Caki2 (cell line): ENCODE data around the gene SLC18A2. TPM values are rescaled to one million over a fixed set of nuclear protein-coding genes. Genes with fewer than 3 reads are reported as not detected.
"Not testable (repeated sequence)": the region's sequence is repeated elsewhere in the genome, so short reads cannot be mapped to it uniquely, and the experiment has no call there.

ENCODE experiments used
- DNase-seq: peaks from one replicate; pipeline ENCODE4 v3.0.0-alpha.2; 2015; ENCODE audit warnings: low read depth
- in situ Hi-C: cut with HindIII; loops from 2 replicates; pipeline ENCODE4 v1.10.0; 2016; ENCODE audit warnings: low sequenced_read_pairs, low pct_unique_long_range_greater_than_20kb, mixed read lengths
- total RNA-seq: library from RNA; depleted of rRNA; stranded (reverse); fragments of >200 nt; shearing (Covaris generic); gene quantifications from 2 replicates; pipeline ENCODE4 v1.2.3, GENCODE V29; 2014; ENCODE audit warnings: low replicate concordance

Gene SLC18A2
- total RNA-seq, 1 experiment from 2014 or later = not detected

GRCh38 chr10:117226813-117227451, 14.0 kb upstream of the SLC18A2 start:
- in situ Hi-C loops = no loop called here

DNA sequence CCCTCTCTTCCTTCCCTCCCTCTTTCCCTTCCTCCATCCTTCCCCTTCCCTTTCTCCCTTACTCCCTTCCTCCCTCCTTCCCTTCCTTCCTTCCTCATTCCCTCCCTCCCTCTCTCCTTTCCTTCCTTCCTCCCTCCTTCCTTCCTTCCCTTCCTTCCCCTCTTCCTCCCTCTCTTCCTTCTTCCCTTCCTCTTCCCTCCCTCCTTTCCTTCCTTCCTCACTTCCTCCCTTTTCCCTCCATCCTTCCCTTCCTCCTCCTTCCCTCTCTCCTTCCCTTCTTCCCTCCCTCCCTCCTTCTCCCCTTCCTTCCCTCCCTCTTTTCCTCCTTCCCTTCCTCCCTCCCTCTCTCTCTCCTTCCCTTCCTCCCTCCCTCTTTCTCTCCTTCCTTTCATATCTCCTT, 12.7 kb upstream of the SLC18A2 start:
- in situ Hi-C loops = no loop called here
- no peak for DNase-seq

More at GRCh38 chr10:117226813-117227451, 14.0 kb upstream of the SLC18A2 start:
- no peak for DNase-seq

DNA sequence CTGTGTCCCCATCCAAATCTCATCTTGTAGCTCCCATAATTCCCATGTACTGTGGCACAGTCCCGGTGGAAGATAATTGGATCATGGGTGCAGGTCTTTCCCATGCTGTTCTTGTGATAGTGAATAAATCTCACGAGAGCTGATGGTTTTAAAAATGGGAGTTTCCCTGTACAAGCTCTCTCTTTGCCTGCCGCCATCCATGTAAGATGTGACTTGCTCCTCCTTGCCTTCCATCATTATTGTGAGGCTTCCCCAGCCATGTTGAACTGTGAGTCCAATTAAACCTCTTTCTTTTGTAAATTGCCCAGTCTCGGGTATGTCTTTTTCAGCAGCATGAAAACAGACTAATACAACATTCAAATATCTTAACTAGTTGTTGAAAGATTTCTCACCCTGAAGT, 10.8 kb upstream of the SLC18A2 start:
- in situ Hi-C loops, DNase-seq: not testable (repeated sequence)

- no peak for DNase-seq
- in situ Hi-C loops = no loop called here
Observed at GRCh38 chr10:117237401-117237991, 3.4 kb upstream of the SLC18A2 start.

DNA sequence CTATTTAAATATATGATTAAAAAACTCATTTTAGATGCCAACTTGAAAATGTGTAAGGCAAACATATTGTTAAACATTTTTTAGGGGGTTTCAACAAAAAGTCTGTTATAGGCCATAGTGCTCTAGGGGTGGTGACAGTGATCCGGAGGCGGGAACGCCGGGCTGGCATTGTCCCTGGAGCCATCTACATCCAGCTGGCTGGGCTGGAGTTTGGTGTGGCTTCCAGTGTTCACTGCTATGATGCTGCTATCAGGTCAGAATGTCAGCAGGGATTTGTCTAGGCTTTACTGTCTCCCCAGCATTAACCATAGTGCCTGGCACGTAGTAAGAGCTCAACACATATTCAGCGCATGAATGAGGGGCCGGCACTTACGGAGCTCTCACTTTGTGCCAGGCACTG, 1.9 kb upstream of the SLC18A2 start:
- in situ Hi-C loops = no loop called here
- DNase-seq = no peak

GRCh38 chr10:117239721-117240620, 943 bp upstream of the SLC18A2 start:
- DNase-seq = no peak
- in situ Hi-C loops = no loop called here

GRCh38 chr10:117241541-117242462, 888 bp downstream of the SLC18A2 start:
- in situ Hi-C loops = no loop called here
- DNase-seq = no peak

DNA sequence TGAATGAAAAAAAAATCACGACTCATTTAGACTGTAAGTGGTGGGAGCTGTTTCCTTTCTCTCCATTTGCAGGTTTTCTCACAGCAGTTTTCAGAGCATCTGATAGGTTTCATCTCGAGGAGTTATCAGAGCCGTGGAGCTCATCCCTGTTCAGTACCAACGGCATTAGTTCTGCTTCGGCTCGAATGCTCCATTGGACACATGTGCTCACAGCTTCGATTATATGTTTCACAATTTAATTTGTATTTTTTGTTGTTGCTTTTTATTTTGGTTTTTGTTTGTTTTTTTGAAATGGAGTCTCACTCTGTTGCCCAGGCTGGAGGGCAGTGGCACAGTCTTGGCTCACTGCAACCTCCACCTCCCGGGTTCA, 1.5 kb downstream of the SLC18A2 start:
- no peak for DNase-seq
- in situ Hi-C loops = no loop called here

DNA sequence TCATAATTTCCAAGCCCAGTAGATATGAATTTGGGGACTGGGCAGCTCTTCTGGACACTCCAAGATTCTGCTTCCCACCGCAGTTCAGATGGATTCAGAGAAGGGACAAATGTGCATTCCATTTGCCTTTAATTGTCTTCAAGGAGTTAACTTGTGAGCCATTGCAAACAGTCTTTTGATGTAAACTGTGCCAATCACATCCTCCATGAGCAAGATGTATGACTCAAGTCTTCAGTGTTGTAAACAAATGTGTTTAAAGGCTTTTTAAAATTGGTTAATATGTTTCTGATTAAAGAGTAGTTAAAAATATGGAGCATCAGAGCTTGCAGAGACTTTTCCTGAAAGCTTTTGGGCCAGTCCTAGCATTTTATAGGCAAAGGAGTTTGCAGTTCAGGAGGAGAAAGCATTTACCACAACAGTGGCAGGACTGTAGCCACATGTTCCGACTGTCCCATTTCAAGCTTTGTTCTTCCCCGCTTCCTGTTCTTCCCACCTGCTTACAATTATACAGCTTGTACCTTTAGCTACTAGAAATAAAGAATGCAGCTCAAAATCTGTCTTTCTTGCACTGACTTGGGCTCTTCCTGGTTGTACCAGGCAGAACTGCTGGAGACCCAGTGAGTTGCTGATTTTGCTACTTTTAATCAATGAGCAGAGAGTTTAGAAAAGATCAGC, 6.2 kb downstream of the SLC18A2 start:
- no peak for DNase-seq

DNA sequence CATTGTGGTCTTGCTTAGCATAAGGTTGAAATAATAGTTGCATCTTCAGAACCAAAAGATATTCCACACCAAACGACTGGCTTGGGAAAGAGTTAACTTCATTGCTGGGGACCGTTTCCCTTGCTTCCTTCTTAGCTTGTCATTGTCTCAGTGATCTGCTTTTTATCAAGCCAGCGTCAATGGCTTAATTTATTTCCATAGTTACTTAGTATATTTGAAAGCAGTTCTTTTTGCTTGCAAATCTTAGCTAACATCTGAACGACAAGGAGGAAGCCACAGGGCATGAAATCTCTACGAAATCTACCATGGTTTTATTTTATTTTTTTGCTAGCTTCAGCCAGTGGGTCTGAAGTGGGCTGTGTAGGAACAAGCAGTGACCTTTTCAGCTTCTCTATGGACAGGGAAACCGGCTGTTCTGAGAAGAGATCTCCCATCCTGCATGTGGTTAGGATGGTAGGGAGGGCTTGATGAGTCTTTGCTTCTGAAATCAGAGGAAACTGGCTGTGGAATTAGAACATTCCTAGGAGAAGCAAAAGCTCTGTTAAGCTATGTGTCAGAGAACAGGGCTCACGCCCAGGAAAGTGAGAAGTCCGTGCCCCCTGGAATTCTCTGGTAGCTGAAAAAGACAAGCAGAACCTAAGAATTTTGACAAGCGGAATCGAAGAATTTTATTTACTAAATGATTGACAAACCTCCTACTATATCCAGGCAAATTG, 8.0 kb downstream of the SLC18A2 start:
- no peak for DNase-seq
- in situ Hi-C loops = no loop called here

More for the DNA sequence above, 6.2 kb downstream of the SLC18A2 start:
- in situ Hi-C loops = no loop called here

- peak; percentile 38 for DNase-seq
- in situ Hi-C loops = no loop called here
Observed at GRCh38 chr10:117249493-117250093, 8.7 kb downstream of the SLC18A2 start.

GRCh38 chr10:117250411-117250810, 9.5 kb downstream of the SLC18A2 start:
- in situ Hi-C loops = no loop called here
- no peak for DNase-seq

DNA sequence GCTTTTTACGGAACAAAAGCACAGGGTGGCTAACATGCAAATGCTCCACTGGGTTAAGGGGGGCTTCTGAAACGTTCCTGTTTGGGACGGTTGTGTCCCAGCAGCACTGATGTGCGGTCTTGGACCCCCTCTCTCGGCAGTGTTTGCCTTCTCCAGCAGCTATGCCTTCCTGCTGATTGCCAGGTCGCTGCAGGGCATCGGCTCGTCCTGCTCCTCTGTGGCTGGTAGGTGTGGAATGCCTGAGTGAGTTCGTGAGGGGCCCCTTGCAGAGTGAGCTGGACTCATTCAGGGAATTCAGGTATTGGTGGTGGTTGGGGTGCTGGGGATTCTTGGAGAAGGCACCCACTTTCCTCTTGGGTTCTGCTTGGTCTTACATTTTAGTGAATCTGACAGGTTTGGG, 13.0 kb downstream of the SLC18A2 start:
- in situ Hi-C loops = no loop called here
- DNase-seq = no peak

DNA sequence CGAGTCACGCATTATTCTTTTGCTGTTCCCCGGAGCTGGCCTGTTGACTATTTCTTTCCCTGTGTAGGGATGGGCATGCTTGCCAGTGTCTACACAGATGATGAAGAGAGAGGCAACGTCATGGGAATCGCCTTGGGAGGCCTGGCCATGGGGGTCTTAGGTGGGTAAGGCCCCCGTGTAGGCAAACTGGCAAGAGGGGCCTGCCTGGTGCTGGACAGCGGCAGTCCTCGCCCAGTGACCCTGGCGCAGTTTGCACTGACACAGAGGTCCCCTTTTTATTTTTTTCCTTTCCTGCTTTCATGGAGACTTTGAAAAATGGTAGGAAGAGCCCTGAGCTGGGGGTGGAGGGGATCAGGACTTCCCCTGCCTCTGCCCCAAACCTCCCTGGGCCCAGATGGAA, 13.4 kb downstream of the SLC18A2 start:
- in situ Hi-C loops = no loop called here
- no peak for DNase-seq

- in situ Hi-C loops = no loop called here
- DNase-seq = no peak
Observed at GRCh38 chr10:117254774-117255735, 14.1 kb downstream of the SLC18A2 start.
